SK-N-SH (cell line): ENCODE data around the gene TRAM2.

Experiments used
- GATA2 ChIP-seq: sonication (generic); formaldehyde crosslinking; IDR thresholded peaks from 2 replicates; pipeline ENCODE4 v1.5.0; 2020; ENCODE audit warnings: mild to moderate bottlenecking, missing genetic modification reagents
- MXI1 ChIP-seq: IDR thresholded peaks from 2 replicates; pipeline ENCODE4 v1.6.1; 2012; ENCODE audit warnings: mild to moderate bottlenecking, low read depth, low read length, improper control_type of control experiment
- POLR2AphosphoS5 ChIP-seq: IDR thresholded peaks from 2 replicates; pipeline ENCODE4 v1.6.1; 2012; ENCODE audit warnings: low read depth, low read length
- RAD21 ChIP-seq: IDR thresholded peaks from 2 replicates; pipeline ENCODE4 v1.6.1; 2012; ENCODE audit warnings: mild to moderate bottlenecking, low read length
- TAF1 ChIP-seq: IDR thresholded peaks from 2 replicates; pipeline ENCODE4 v1.6.1; 2012; ENCODE audit warnings: low read depth, mild to moderate bottlenecking, low read length, moderate library complexity, borderline replicate concordance
- TEAD4 ChIP-seq: IDR thresholded peaks from 2 replicates; pipeline ENCODE4 v1.4.0; 2012; ENCODE audit warnings: mild to moderate bottlenecking, borderline replicate concordance; ENCODE audit not compliant: insufficient read depth
- TF ChIP-seq, protein P1 (sequence below): fragments of 200-600 bp; sonication (generic); IDR thresholded peaks from 2 replicates; pipeline ENCODE4 v1.6.1; 2017; ENCODE audit warnings: antibody characterized with exemption, mild to moderate bottlenecking, moderate library complexity
- TF ChIP-seq, protein P2 (sequence below): fragments of 150-350 bp; IDR thresholded peaks from 2 replicates; pipeline ENCODE4 v1.6.1; 2017; ENCODE audit warnings: antibody characterized with exemption, low read length, low read depth, borderline replicate concordance

DNA sequence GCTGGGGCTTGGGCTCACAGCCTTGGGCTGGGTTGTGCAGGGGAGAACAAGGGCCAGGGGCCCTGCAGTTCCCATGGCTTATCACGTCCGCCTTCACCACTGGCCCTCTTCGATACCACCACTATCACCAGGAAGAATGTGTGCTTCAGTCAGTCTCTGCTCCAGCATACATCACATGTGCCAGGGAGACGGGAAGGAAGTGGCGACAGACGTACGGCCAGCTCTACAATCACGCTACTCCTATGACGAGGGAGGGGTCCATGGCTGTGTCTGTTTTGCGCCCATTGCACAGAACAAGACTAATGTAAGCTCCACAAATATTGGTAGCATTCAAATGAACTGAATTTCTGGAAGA is 72.1 kb downstream of the TRAM2 start:
- TF ChIP-seq, protein P1, sequence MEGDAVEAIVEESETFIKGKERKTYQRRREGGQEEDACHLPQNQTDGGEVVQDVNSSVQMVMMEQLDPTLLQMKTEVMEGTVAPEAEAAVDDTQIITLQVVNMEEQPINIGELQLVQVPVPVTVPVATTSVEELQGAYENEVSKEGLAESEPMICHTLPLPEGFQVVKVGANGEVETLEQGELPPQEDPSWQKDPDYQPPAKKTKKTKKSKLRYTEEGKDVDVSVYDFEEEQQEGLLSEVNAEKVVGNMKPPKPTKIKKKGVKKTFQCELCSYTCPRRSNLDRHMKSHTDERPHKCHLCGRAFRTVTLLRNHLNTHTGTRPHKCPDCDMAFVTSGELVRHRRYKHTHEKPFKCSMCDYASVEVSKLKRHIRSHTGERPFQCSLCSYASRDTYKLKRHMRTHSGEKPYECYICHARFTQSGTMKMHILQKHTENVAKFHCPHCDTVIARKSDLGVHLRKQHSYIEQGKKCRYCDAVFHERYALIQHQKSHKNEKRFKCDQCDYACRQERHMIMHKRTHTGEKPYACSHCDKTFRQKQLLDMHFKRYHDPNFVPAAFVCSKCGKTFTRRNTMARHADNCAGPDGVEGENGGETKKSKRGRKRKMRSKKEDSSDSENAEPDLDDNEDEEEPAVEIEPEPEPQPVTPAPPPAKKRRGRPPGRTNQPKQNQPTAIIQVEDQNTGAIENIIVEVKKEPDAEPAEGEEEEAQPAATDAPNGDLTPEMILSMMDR, result no peak
- TF ChIP-seq, protein P2, sequence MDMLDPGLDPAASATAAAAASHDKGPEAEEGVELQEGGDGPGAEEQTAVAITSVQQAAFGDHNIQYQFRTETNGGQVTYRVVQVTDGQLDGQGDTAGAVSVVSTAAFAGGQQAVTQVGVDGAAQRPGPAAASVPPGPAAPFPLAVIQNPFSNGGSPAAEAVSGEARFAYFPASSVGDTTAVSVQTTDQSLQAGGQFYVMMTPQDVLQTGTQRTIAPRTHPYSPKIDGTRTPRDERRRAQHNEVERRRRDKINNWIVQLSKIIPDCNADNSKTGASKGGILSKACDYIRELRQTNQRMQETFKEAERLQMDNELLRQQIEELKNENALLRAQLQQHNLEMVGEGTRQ, result no peak
- TF ChIP-seq RAD21, result no peak
- no peak for TF ChIP-seq GATA2 (CRISPR knock-in tag)
- no peak for TF ChIP-seq TAF1
- TF ChIP-seq MXI1, result no peak
- no peak for TF ChIP-seq TEAD4
- TF ChIP-seq POLR2AphosphoS5, result no peak
